ENCODE results near the gene MINK1. TPM values are rescaled to one million over a fixed set of nuclear protein-coding genes. Genes with fewer than 3 reads are reported as not detected.
"Not testable (repeated sequence)": the region's sequence is repeated elsewhere in the genome, so short reads cannot be mapped to it uniquely, and the experiment has no call there.

MINK1 gene
- polyA plus RNA-seq, 12 donors: 21.5 to 61.5 (median 28.0) TPM; not detected in 1

GRCh38 chr17:4897785-4898184 is 64.6 kb downstream of the MINK1 start:
- DNase-seq: no peak

- DNase-seq: no peak
These were observed 65.2 kb downstream of the MINK1 start for GRCh38 chr17:4898351-4898750.

- no peak for DNase-seq
These were observed 65.8 kb downstream of the MINK1 start for GRCh38 chr17:4898927-4899326.

GRCh38 chr17:4899341-4900230 is 66.4 kb downstream of the MINK1 start, which contains the start of gene C17orf107:
C17orf107 (plus strand) TSS chr17:4899536; CDS start chr17:4899763, 227 bp downstream.
- peak; percentile 76 for DNase-seq

GRCh38 chr17:4900231-4901107 is 67.3 kb downstream of the MINK1 start:
- no peak for DNase-seq

GRCh38 chr17:4901108-4901647 is 68.0 kb downstream of the MINK1 start:
- DNase-seq: no peak

- no peak for DNase-seq
These were observed 68.7 kb downstream of the MINK1 start for GRCh38 chr17:4901648-4902344.

- DNase-seq: no peak
These were observed 69.4 kb downstream of the MINK1 start for GRCh38 chr17:4902540-4902939.

- DNase-seq: peak; percentile 79
These were observed 70.1 kb downstream of the MINK1 start, which contains the start of gene CHRNE for GRCh38 chr17:4903051-4903818. CHRNE (minus strand) TSS chr17:4903098; CDS start chr17:4903063, 35 bp downstream.

GRCh38 chr17:4906642-4907041 is 73.5 kb downstream of the MINK1 start:
- not testable (repeated sequence) for DNase-seq

GRCh38 chr17:4908301-4908700 is 75.2 kb downstream of the MINK1 start:
- no peak for DNase-seq

- DNase-seq: peak; percentile 89
These were observed 75.8 kb downstream of the MINK1 start for GRCh38 chr17:4908711-4909496.

GRCh38 chr17:4913994-4914393 is 80.9 kb downstream of the MINK1 start:
- DNase-seq: no peak

- DNase-seq: not testable (repeated sequence)
These were observed 81.4 kb downstream of the MINK1 start for GRCh38 chr17:4914551-4914950.

GRCh38 chr17:4919511-4920047 is 86.4 kb downstream of the MINK1 start:
- DNase-seq: no peak

- DNase-seq: no peak
These were observed 87.4 kb downstream of the MINK1 start for GRCh38 chr17:4920351-4921048.

- DNase-seq: no peak
These were observed 88.2 kb downstream of the MINK1 start for GRCh38 chr17:4921320-4921719.

- DNase-seq: not testable (repeated sequence)
These were observed 93.6 kb downstream of the MINK1 start for GRCh38 chr17:4926577-4927335.
